GM10847 (cell line): Measurements from ENCODE around the gene CLNK.

ENCODE experiments used
- POLR2A ChIP-seq: IDR thresholded peaks from 2 replicates; pipeline ENCODE4 v1.6.1; 2011; ENCODE audit not compliant: insufficient read length; ENCODE audit errors: extremely low read depth

CLNK gene

GRCh38 chr4:10715135-10715534 lies 30.6 kb upstream of the CLNK start:
- TF ChIP-seq POLR2A: no peak

GRCh38 chr4:10713591-10713990 lies 29.0 kb upstream of the CLNK start:
- no peak for TF ChIP-seq POLR2A

- TF ChIP-seq POLR2A: no peak
Observed at GRCh38 chr4:10706236-10706635, 21.7 kb upstream of the CLNK start.

GRCh38 chr4:10704430-10704810 lies 19.9 kb upstream of the CLNK start:
- no peak for TF ChIP-seq POLR2A

GRCh38 chr4:10703766-10704429 lies 19.3 kb upstream of the CLNK start:
- TF ChIP-seq POLR2A: no peak

- TF ChIP-seq POLR2A: no peak
Observed at GRCh38 chr4:10703156-10703555, 18.6 kb upstream of the CLNK start.

GRCh38 chr4:10701702-10702460 lies 17.3 kb upstream of the CLNK start:
- TF ChIP-seq POLR2A: no peak

GRCh38 chr4:10701161-10701560 lies 16.6 kb upstream of the CLNK start:
- TF ChIP-seq POLR2A: no peak

- no peak for TF ChIP-seq POLR2A
Observed at GRCh38 chr4:10698172-10698571, 13.6 kb upstream of the CLNK start.

GRCh38 chr4:10697086-10697485 lies 12.5 kb upstream of the CLNK start:
- TF ChIP-seq POLR2A: no peak

GRCh38 chr4:10696253-10696652 lies 11.7 kb upstream of the CLNK start:
- no peak for TF ChIP-seq POLR2A

- TF ChIP-seq POLR2A: no peak
Observed at GRCh38 chr4:10694828-10695209, 10.3 kb upstream of the CLNK start.

- no peak for TF ChIP-seq POLR2A
Observed at GRCh38 chr4:10694151-10694827, 9.7 kb upstream of the CLNK start.

GRCh38 chr4:10691651-10692050 lies 7.1 kb upstream of the CLNK start:
- no peak for TF ChIP-seq POLR2A

GRCh38 chr4:10690185-10690907 lies 5.8 kb upstream of the CLNK start:
- no peak for TF ChIP-seq POLR2A

- TF ChIP-seq POLR2A: no peak
Observed at GRCh38 chr4:10688846-10689245, 4.3 kb upstream of the CLNK start.
